Calu3 (cell line): ENCODE results near the gene PAPPA2. TPM values are rescaled to one million over a fixed set of nuclear protein-coding genes. Genes with fewer than 3 reads are reported as not detected.

Experiments
- BruUV-seq: library from RNA; stranded (reverse); fragments of 400-500 nt; replicated peaks from 2 replicates; lab custom pipeline; 2021; lab: Mats Ljungman, UMichigan
- CTCF ChIA-PET: fragments of 300-600 bp; sonication (Branson Sonifier 250); formaldehyde crosslinking; loops from one replicate; lab custom pipeline; 2022; ENCODE audit warnings: antibody characterized with exemption; lab: Charles Lee
- DNase-seq: peaks from one replicate; pipeline ENCODE4 v3.0.0; 2022
- H3K27ac Mint-ChIP-seq: one replicate; pipeline ENCODE4 v1.8.0; 2022; ENCODE audit warnings: mixed read lengths; ENCODE audit not compliant: unreplicated experiment
- H3K27me3 Mint-ChIP-seq: one replicate; pipeline ENCODE4 v1.8.0; 2022; ENCODE audit warnings: mixed read lengths; ENCODE audit not compliant: unreplicated experiment
- H3K36me3 Mint-ChIP-seq: one replicate; pipeline ENCODE4 v1.8.0; 2022; ENCODE audit warnings: mild to moderate bottlenecking, moderate library complexity, mixed read lengths; ENCODE audit not compliant: insufficient read depth, unreplicated experiment
- H3K4me1 Mint-ChIP-seq: one replicate; pipeline ENCODE4 v1.8.0; 2022; ENCODE audit warnings: mild to moderate bottlenecking, low read depth, mixed read lengths; ENCODE audit not compliant: unreplicated experiment
- H3K4me3 Mint-ChIP-seq: one replicate; pipeline ENCODE4 v1.8.0; 2022; ENCODE audit warnings: mild to moderate bottlenecking, low read depth, moderate library complexity, mixed read lengths; ENCODE audit not compliant: unreplicated experiment
- H3K9me3 Mint-ChIP-seq: one replicate; pipeline ENCODE4 v1.8.0; 2022; ENCODE audit warnings: low read depth, mixed read lengths; ENCODE audit not compliant: unreplicated experiment
- CTCF ChIP-seq: fragments of 200-600 bp; IDR thresholded peaks from one replicate; pipeline ENCODE4 v1.8.0; 2022; ENCODE audit warnings: antibody characterized with exemption; ENCODE audit not compliant: unreplicated experiment
- intact Hi-C: fragments of 100-400 bp; cut with micrococcal nuclease; formaldehyde crosslinking; loops from one replicate; pipeline ENCODE4 v1.10.0; 2022; ENCODE audit not compliant: unreplicated experiment
- total RNA-seq: library from RNA; stranded (reverse); gene quantifications from 2 replicates; pipeline ENCODE4 v1.2.3, GENCODE V29; 2022

Gene PAPPA2
- total RNA-seq, 1 experiment from 2014 or later = 0.14 TPM

- no peak for TF ChIP-seq CTCF
- Mint-ChIP-seq H3K4me1 (no peaks in the 10 kb centered on the region), H3K27ac (no peak overlapping the region), H3K36me3 (no peaks in the 10 kb centered on the region), H3K4me3 (no peak overlapping the region), H3K27me3 (peaks cover 26% of the 10 kb centered on the region), H3K9me3 (no peaks in the 10 kb centered on the region)
- CTCF ChIA-PET = interaction anchor here (0.6 kb wide), 1 partner anchor 62 kb away, joined by 4 read pairs; no protein-coding TSS in a partner anchor
- intact Hi-C loops = no loop called here
- BruUV-seq = no TSS peak
- DNase-seq = no peak
Observed at GRCh38 chr1:176820391-176821031, 357.5 kb downstream of the PAPPA2 start.

- BruUV-seq = no TSS peak
- Mint-ChIP-seq H3K27me3 (peaks cover 59% of the 10 kb centered on the region), H3K9me3 (no peaks in the 10 kb centered on the region), H3K4me1 (no peaks in the 10 kb centered on the region), H3K27ac (no peak overlapping the region), H3K4me3 (no peak overlapping the region), H3K36me3 (no peaks in the 10 kb centered on the region)
- intact Hi-C loops = no loop called here
- TF ChIP-seq CTCF = no peak
- CTCF ChIA-PET = no interaction called here
- no peak for DNase-seq
Observed at GRCh38 chr1:176826265-176826664, 363.3 kb downstream of the PAPPA2 start.

- peaks cover 61% of the 10 kb centered on the region for H3K27me3 Mint-ChIP-seq
- no peak overlapping the region for H3K27ac Mint-ChIP-seq
- intact Hi-C loops = no loop called here
- BruUV-seq = no TSS peak
- H3K4me1 Mint-ChIP-seq = no peaks in the 10 kb centered on the region
- H3K4me3 Mint-ChIP-seq = no peak overlapping the region
- no peaks in the 10 kb centered on the region for H3K36me3 Mint-ChIP-seq
- H3K9me3 Mint-ChIP-seq = no peaks in the 10 kb centered on the region
- no peak for DNase-seq
- TF ChIP-seq CTCF = no peak
- CTCF ChIA-PET = no interaction called here
Observed at GRCh38 chr1:176829261-176829660, 366.3 kb downstream of the PAPPA2 start.

- no peaks in the 10 kb centered on the region for H3K36me3 Mint-ChIP-seq
- intact Hi-C loops = no loop called here
Observed at GRCh38 chr1:176831150-176831549, 368.2 kb downstream of the PAPPA2 start.

More at GRCh38 chr1:176831150-176831549, 368.2 kb downstream of the PAPPA2 start:
- CTCF ChIA-PET = no interaction called here
- no peak for TF ChIP-seq CTCF
- DNase-seq = no peak
- Mint-ChIP-seq H3K9me3 (no peaks in the 10 kb centered on the region), H3K27ac (no peak overlapping the region), H3K4me3 (no peak overlapping the region), H3K4me1 (no peaks in the 10 kb centered on the region), H3K27me3 (peaks cover 53% of the 10 kb centered on the region)
- no TSS peak for BruUV-seq
